K562 (cell line): ENCODE measurements around the gene ZMYM2. TPM values are rescaled to one million over a fixed set of nuclear protein-coding genes. Genes with fewer than 3 reads are reported as not detected.

ENCODE experiments used
- ATAC-seq: fragments of 200-7000 bp; cut with Tn5 transposase; 3 replicates; pipeline ENCODE4 v1.9.1; 2020; ENCODE audit warnings: moderate library complexity
- BruUV-seq: library from RNA; stranded (reverse); fragments of 400-500 nt; replicated peaks from 2 replicates; lab custom pipeline; 2021; lab: Mats Ljungman, UMichigan
- CTCF ChIA-PET: fragments of 300-600 bp; formaldehyde crosslinking; extraction: SDS; loops from one replicate; lab custom pipeline; 2021; ENCODE audit warnings: low intra/inter-chr PET ratio; lab: Yijun Ruan, JAX
- POLR2A ChIA-PET: fragments of 300-600, 350-650 bp; sonication (Branson Sonifier 250); formaldehyde crosslinking; extraction: SDS; loops from one replicate; lab custom pipeline; 2021; ENCODE audit warnings: antibody characterized with exemption, inconsistent platforms; lab: Yijun Ruan, JAX
- DNase-seq, 4 experiments: peaks; one replicate each; pipeline versions ENCODE4 v3.0.0 to v3.0.0-alpha.2; 2011 to 2018; ENCODE audit warnings: low spot score in 3 of 4, mixed read lengths in 3 of 4; ENCODE audit errors: extremely low read depth in 1 of 4
- FAIRE-seq: peaks from 2 replicates; lab custom pipeline; 2011; peaks lifted over from hg19 to GRCh38; lab: Jason Lieb, UNC
- H2AFZ ChIP-seq: 2 replicates; pipeline ENCODE4 v1.6.0; 2011; ENCODE audit warnings: low read depth, low read length, control low read depth, inconsistent platforms
- H3K27ac ChIP-seq: fragments of 200-600 bp; 3 replicates; pipeline ENCODE4 v1.8.0; 2011; ENCODE audit warnings: low read depth, mild to moderate bottlenecking, control low read depth, inconsistent platforms, low read length, moderate library complexity, mixed read lengths; ENCODE audit errors: extremely low read depth
- H3K27me3 ChIP-seq, 2 experiments: fragments of 300-600 bp in 1 of 2; 2 replicates in 1 of 2; 3 replicates in 1 of 2; pipeline versions ENCODE4 v1.6.0 to v1.8.0; 2011; ENCODE audit warnings: inconsistent platforms in 2 of 2, low read length in 2 of 2, mild to moderate bottlenecking in 1 of 2, mixed read lengths in 1 of 2, moderate library complexity in 1 of 2; ENCODE audit not compliant: control insufficient read depth in 2 of 2, insufficient read depth in 2 of 2
- H3K36me3 ChIP-seq: fragments of 300-600 bp; 3 replicates; pipeline ENCODE4 v1.8.0; 2011; ENCODE audit warnings: mild to moderate bottlenecking, low read length, inconsistent platforms; ENCODE audit not compliant: control insufficient read depth, insufficient read depth
- H3K4me1 ChIP-seq, 2 experiments: fragments of 200-600 bp in 1 of 2; replicated peaks in 1 of 2; 2 replicates in 1 of 2; 3 replicates in 1 of 2; pipeline versions ENCODE4 v1.5.1 to v1.8.0; 2011; ENCODE audit warnings: inconsistent platforms in 2 of 2, low read length in 2 of 2, mild to moderate bottlenecking in 1 of 2, mixed read lengths in 1 of 2, moderate library complexity in 1 of 2; ENCODE audit not compliant: control insufficient read depth in 2 of 2, insufficient read depth in 2 of 2
- H3K4me2 ChIP-seq: 2 replicates; pipeline ENCODE4 v1.6.1; 2011; ENCODE audit warnings: low read length, control low read depth, inconsistent platforms, mixed read lengths; ENCODE audit not compliant: insufficient read depth
- H3K4me3 ChIP-seq: fragments of 200-600 bp; sonication (generic), shearing (Covaris generic); 2 replicates; pipeline ENCODE4 v1.5.1; 2016; ENCODE audit warnings: control low read depth, inconsistent platforms
- H3K79me2 ChIP-seq: fragments of 200-600 bp; 3 replicates; pipeline ENCODE4 v1.8.0; 2011; ENCODE audit warnings: low read length, inconsistent platforms; ENCODE audit not compliant: control insufficient read depth, insufficient read depth
- H3K9ac ChIP-seq, 2 experiments: 2 replicates each; pipeline versions ENCODE4 v1.6.0 to v1.6.1; 2011; ENCODE audit warnings: low read depth in 2 of 2, low read length in 2 of 2, control low read depth in 1 of 2, inconsistent platforms in 1 of 2, mild to moderate bottlenecking in 1 of 2, mixed read lengths in 1 of 2; ENCODE audit not compliant: insufficient read depth in 1 of 2
- H3K9me1 ChIP-seq: one replicate; pipeline ENCODE4 v1.6.0; 2011; ENCODE audit warnings: inconsistent platforms, mild to moderate bottlenecking, low read length, moderate library complexity; ENCODE audit not compliant: control insufficient read depth, insufficient read depth
- H3K9me3 ChIP-seq: replicated peaks from 2 replicates; pipeline ENCODE4 v1.5.1; 2011; ENCODE audit warnings: low read depth, low read length, inconsistent platforms; ENCODE audit not compliant: control insufficient read depth, insufficient read depth
- H4K20me1 ChIP-seq: replicated peaks from 2 replicates; pipeline ENCODE4 v1.6.1; 2011; ENCODE audit warnings: low read length, inconsistent platforms, mixed read lengths; ENCODE audit not compliant: control insufficient read depth, insufficient read depth
- ERF ChIP-seq: fragments of 450-650 bp; formaldehyde crosslinking; IDR thresholded peaks from 2 replicates; pipeline ENCODE4 v1.4.0; 2020; ENCODE audit warnings: mild to moderate bottlenecking, mixed read lengths
- ETV6 ChIP-seq, 3 experiments: fragments of 150-350 bp in 1 of 3; sonication (generic) in 1 of 3; formaldehyde crosslinking in 1 of 3; IDR thresholded peaks; 2 replicates each; pipeline versions ENCODE4 v1.6.1 to v1.8.0; 2014 to 2022; ENCODE audit warnings: borderline replicate concordance in 2 of 3, low read depth in 2 of 3, antibody characterized with exemption in 1 of 3, low read length in 1 of 3, mild to moderate bottlenecking in 1 of 3, missing genetic modification reagents in 1 of 3
- FIP1L1 ChIP-seq: fragments of 200-400 bp; formaldehyde crosslinking; IDR thresholded peaks from 2 replicates; pipeline ENCODE4 v1.6.1; 2018; ENCODE audit warnings: mild to moderate bottlenecking, low read depth, low read length; ENCODE audit not compliant: poor library complexity, severe bottlenecking
- HEY1 ChIP-seq: fragments of 250-450 bp; sonication (Bioruptor Pico); IDR thresholded peaks from 2 replicates; pipeline ENCODE4 v1.5.0; 2020; ENCODE audit warnings: mild to moderate bottlenecking, moderate library complexity, borderline replicate concordance
- MED1 ChIP-seq: sonication (generic); formaldehyde crosslinking; IDR thresholded peaks from 2 replicates; pipeline ENCODE4 v1.8.1; 2023; ENCODE audit warnings: missing genetic modification reagents, borderline replicate concordance
- PRPF4 ChIP-seq: fragments of 200-400 bp; formaldehyde crosslinking; IDR thresholded peaks from one replicate; pipeline ENCODE4 v1.6.1; 2017; ENCODE audit warnings: low read length, low read depth, mild to moderate bottlenecking; ENCODE audit not compliant: insufficient read depth, poor library complexity, severe bottlenecking
- ZBTB49 ChIP-seq: sonication (generic); formaldehyde crosslinking; IDR thresholded peaks from 2 replicates; pipeline ENCODE4 v1.8.0; 2022; ENCODE audit warnings: missing genetic modification reagents, mild to moderate bottlenecking, borderline replicate concordance
- ZNF324 ChIP-seq: fragments of 250-450 bp; sonication (Bioruptor Pico); IDR thresholded peaks from 2 replicates; pipeline ENCODE4 v1.4.0; 2020; ENCODE audit warnings: mild to moderate bottlenecking
- WGBS: fragments of 100-300 bp; shearing (Covaris generic); methylation state at CpG from one replicate; pipeline ENCODE4 v1.1.6; 2016; ENCODE audit warnings: low coverage, mixed read lengths; ENCODE audit not compliant: insufficient coverage; ENCODE audit errors: missing lambda C conversion rate; 5-methylcytosine and 5-hydroxymethylcytosine counted together
- in situ Hi-C: fragments of 300-500 bp; cut with MboI; formaldehyde crosslinking; loops from 4 replicates; pipeline ENCODE4 v1.15.0; 2018; ENCODE audit warnings: inconsistent platforms, mixed read lengths
- intact Hi-C: fragments of 100-400 bp; cut with micrococcal nuclease; formaldehyde crosslinking; loops from 2 replicates; pipeline ENCODE4 v1.14.2; 2022
- polyA plus RNA-seq, 8 experiments: library from polyadenylated mRNA; depleted of rRNA in 4 of 8; stranded (reverse) in 5 of 8; unstranded in 3 of 8; fragments of >200 nt; fragmentation: Nextera tagmentation in 2 of 8; fragmentation: Illumina TruSeq in 1 of 8; extraction: Ambion mirVana in 2 of 8; extraction: Trizol in 1 of 8; gene quantifications; 2 replicates each; pipeline versions ENCODE4 v1.2.1 to v1.2.3, GENCODE V29; 2011 to 2014; ENCODE audit warnings: inconsistent platforms in 1 of 8, missing spikeins in 1 of 8
- total RNA-seq, 7 experiments: library from RNA; depleted of rRNA in 6 of 7; stranded (reverse); fragments of >200 nt in 6 of 7; fragmentation: Illumina TruSeq in 2 of 7; extraction: Trizol in 2 of 7; gene quantifications; 2 replicates each; pipeline versions ENCODE4 v1.2.1 to v1.2.3, GENCODE V29; 2011 to 2021; ENCODE audit warnings: low replicate concordance in 1 of 7

ZMYM2 gene
- total and polyA plus RNA-seq, 9 of the 15 experiments (the other 6 are each of a cell fraction or from before 2014, with no cell fraction given) = 5.0 to 48.8 (median 26.8) TPM

DNA sequence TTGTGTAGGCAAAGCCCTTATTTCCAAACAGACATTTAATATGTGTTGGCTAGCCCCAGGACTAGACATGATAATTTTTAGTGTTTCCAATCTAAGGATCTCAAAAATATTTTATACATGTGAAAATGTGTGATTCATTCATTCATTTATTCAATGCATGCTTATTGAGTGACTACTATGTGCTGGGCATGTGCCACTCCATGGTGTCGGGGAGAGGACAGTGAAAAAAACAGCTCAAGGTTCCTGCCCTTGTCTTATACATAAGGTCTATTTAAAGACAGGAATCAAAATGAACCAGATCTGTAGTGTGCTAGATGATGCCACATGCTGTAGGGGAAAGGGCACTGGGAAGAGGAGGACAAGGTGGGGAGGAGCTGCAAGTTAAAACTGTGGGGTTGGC, 165.8 kb downstream of the ZMYM2 start:
- in situ Hi-C loops = no loop called here
- Histone ChIP-seq H3K9me1 (no peaks in the 10 kb centered on the region), H3K4me1 (peaks cover 4 to 7% of the 10 kb centered on the region in 2 experiments; a peak in 3 of 5 replicates), H3K79me2 (no peaks in the 10 kb centered on the region), H3K4me3 (no peak overlapping the region), H3K9me3 (no peaks in the 10 kb centered on the region)
- 13% methylated on average over 1 of the region's 1 CpG for WGBS
- POLR2A ChIA-PET = no interaction called here
- TF ChIP-seq ZNF324 (CRISPR knock-in tag) (no peak), FIP1L1 (no peak), MED1 (CRISPR knock-in tag) (no peak), PRPF4 (no peak), HEY1 (no peak), ETV6 (IDR thresholded peaks at IDR 0.05; ENCODE audit: borderline replicate concordance in 1 of 2, low read depth in 2 of 2, low read length in 1 of 2) (no peak), ETV6 (CRISPR knock-in tag; IDR thresholded peaks at IDR 0.05; ENCODE audit: borderline replicate concordance) (no peak), ZBTB49 (CRISPR knock-in tag) (no peak), ERF (no peak)
- TF ChIP-seq, all 486 proteins: peak for 0
- Histone ChIP-seq H4K20me1 (no peaks in the 10 kb centered on the region), H3K27me3 (no peaks in the 10 kb centered on the region), H3K4me2 (no peak overlapping the region), H3K9ac (no peak overlapping the region), H3K36me3 (no peaks in the 10 kb centered on the region), H2AFZ (no peak overlapping the region), H3K27ac (no peak overlapping the region)
- no TSS peak for BruUV-seq
- intact Hi-C loops = no loop called here
- no peak for ATAC-seq
- CTCF ChIA-PET = no interaction called here
- no peak for DNase-seq
- FAIRE-seq = no peak
